HG03103 (cell line): ENCODE results near the gene TNPO3.
"Not testable (repeated sequence)": the region's sequence is repeated elsewhere in the genome, so short reads cannot be mapped to it uniquely, and the experiment has no call there.

Experiments used
- ATAC-seq: cut with Tn5 transposase; IDR thresholded peaks from one replicate; pipeline ENCODE4 v1.9.1; 2021; ENCODE audit warnings: low read depth; ENCODE audit not compliant: unreplicated experiment

Gene TNPO3

GRCh38 chr7:129017933-129018538 lies 36.9 kb downstream of the TNPO3 start:
- peak; percentile 69 for ATAC-seq

- no peak for ATAC-seq
These were observed 37.6 kb downstream of the TNPO3 start for GRCh38 chr7:129017264-129017663.

GRCh38 chr7:129014501-129015101 lies 40.3 kb downstream of the TNPO3 start:
- ATAC-seq, result no peak

- no peak for ATAC-seq
These were observed 41.7 kb downstream of the TNPO3 start for GRCh38 chr7:129013048-129013724.

GRCh38 chr7:129012641-129013040 lies 42.3 kb downstream of the TNPO3 start:
- no peak for ATAC-seq

GRCh38 chr7:129010075-129010474 lies 44.8 kb downstream of the TNPO3 start:
- ATAC-seq, result no peak

- peak; percentile 67 for ATAC-seq
These were observed 45.5 kb downstream of the TNPO3 start for GRCh38 chr7:129009437-129009836.

- ATAC-seq, result peak; percentile 11
These were observed 46.1 kb downstream of the TNPO3 start for GRCh38 chr7:129008645-129009414.

GRCh38 chr7:129007572-129007971 lies 47.3 kb downstream of the TNPO3 start:
- no peak for ATAC-seq

- ATAC-seq, result no peak
These were observed 48.1 kb downstream of the TNPO3 start for GRCh38 chr7:129006636-129007414.

GRCh38 chr7:129005186-129005585 lies 49.7 kb downstream of the TNPO3 start:
- ATAC-seq, result no peak

- ATAC-seq, result no peak
These were observed 57.7 kb downstream of the TNPO3 start for GRCh38 chr7:128997181-128997580.

GRCh38 chr7:128994560-128994959 lies 60.4 kb downstream of the TNPO3 start:
- ATAC-seq, result not testable (repeated sequence)

- no peak for ATAC-seq
These were observed 61.5 kb downstream of the TNPO3 start for GRCh38 chr7:128993419-128993818.

GRCh38 chr7:128989961-128990360 lies 65.0 kb downstream of the TNPO3 start:
- no peak for ATAC-seq

GRCh38 chr7:128988372-128988771 lies 66.5 kb downstream of the TNPO3 start:
- no peak for ATAC-seq

GRCh38 chr7:128986609-128987008 lies 68.3 kb downstream of the TNPO3 start:
- no peak for ATAC-seq

GRCh38 chr7:128985660-128986059 lies 69.3 kb downstream of the TNPO3 start:
- ATAC-seq, result no peak

GRCh38 chr7:128982105-128982504 lies 72.8 kb downstream of the TNPO3 start:
- ATAC-seq, result no peak

GRCh38 chr7:128974241-128974934 lies 80.5 kb downstream of the TNPO3 start:
- no peak for ATAC-seq
